ENCODE measurements around the gene TRUB2.

Gene TRUB2

GRCh38 chr9:128257907-128258306 is 64.3 kb downstream of the TRUB2 start:
- Histone ChIP-seq H3K4me1 (ENCODE audit: control insufficient read depth, low read length) (peaks cover 5% of the 10 kb centered on the region), H3K36me3 (ENCODE audit: control insufficient read depth, low read length) (no peaks in the 10 kb centered on the region; the same call in 1 of the 2 replicates)

GRCh38 chr9:128257086-128257825 is 65.0 kb downstream of the TRUB2 start:
- TF ChIP-seq EZH2phosphoT487 (IDR thresholded peaks at IDR 0.05; ENCODE audit: borderline replicate concordance, low read length): no peak
- H3K9me3 ChIP-seq (ENCODE audit: control insufficient read depth, insufficient read depth, low read length): no peaks in the 10 kb centered on the region
- H3K4me1 ChIP-seq (ENCODE audit: control insufficient read depth, low read length): peaks cover 9% of the 10 kb centered on the region
- peaks cover 9% of the 10 kb centered on the region for H3K27me3 ChIP-seq (ENCODE audit: control insufficient read depth, low read length)
- H3K36me3 ChIP-seq (ENCODE audit: control insufficient read depth, low read length): no peaks in the 10 kb centered on the region; the same call in 1 of the 2 replicates
- no peak overlapping the region for H3K4me2 ChIP-seq (ENCODE audit: low read length)
- no peaks in the 10 kb centered on the region for H3F3A ChIP-seq (ENCODE audit: control insufficient read depth, insufficient read depth)
- no peak overlapping the region for H3K4me3 ChIP-seq (ENCODE audit: low read length)
- no peaks in the 10 kb centered on the region for H3K9me2 ChIP-seq (replicated peaks; ENCODE audit: control insufficient read depth, low read length)
- H4K20me1 ChIP-seq (ENCODE audit: control insufficient read depth, insufficient read depth, low read depth, low read length): no peaks in the 10 kb centered on the region; the same call in 1 of the 2 replicates
- no peaks in the 10 kb centered on the region for H3K79me2 ChIP-seq (ENCODE audit: control insufficient read depth, low read length)
- no peak overlapping the region for H3K27ac ChIP-seq (ENCODE audit: low read depth, low read length)

More at GRCh38 chr9:128257907-128258306, 64.3 kb downstream of the TRUB2 start:
- no peak overlapping the region for H3K4me3 ChIP-seq (ENCODE audit: low read length)
- peaks cover 3% of the 10 kb centered on the region; the same call in 1 of the 2 replicates for H3K27me3 ChIP-seq (ENCODE audit: control insufficient read depth, low read length)
- no peaks in the 10 kb centered on the region for H3K9me2 ChIP-seq (replicated peaks; ENCODE audit: control insufficient read depth, low read length)
- H3K27ac ChIP-seq (ENCODE audit: low read depth, low read length): no peak overlapping the region
- H3K79me2 ChIP-seq (ENCODE audit: control insufficient read depth, low read length): no peaks in the 10 kb centered on the region
- no peaks in the 10 kb centered on the region for H3K9me3 ChIP-seq (ENCODE audit: control insufficient read depth, insufficient read depth, low read length)
- H3F3A ChIP-seq (ENCODE audit: control insufficient read depth, insufficient read depth): no peaks in the 10 kb centered on the region
- no peaks in the 10 kb centered on the region; the same call in 1 of the 2 replicates for H4K20me1 ChIP-seq (ENCODE audit: control insufficient read depth, insufficient read depth, low read depth, low read length)
- no peak overlapping the region for H3K4me2 ChIP-seq (ENCODE audit: low read length)
- TF ChIP-seq CTCF (IDR thresholded peaks at IDR 0.05; ENCODE audit: low read depth, low read length, poor library complexity, severe bottlenecking): no peak
- TF ChIP-seq EZH2phosphoT487 (IDR thresholded peaks at IDR 0.05; ENCODE audit: borderline replicate concordance, low read length): no peak
